Prostate gland (tissue), 2 donors: ENCODE measurements around the gene RRAGB. TPM values are rescaled to one million over a fixed set of nuclear protein-coding genes. Genes with fewer than 3 reads are reported as not detected.
"Not testable (repeated sequence)": the region's sequence is repeated elsewhere in the genome, so short reads cannot be mapped to it uniquely, and the experiment has no call there.

Source experiments
- DNase-seq: peaks from one replicate; pipeline ENCODE4 v3.0.0-alpha.2; 2019; ENCODE audit warnings: low spot score
- H3K27ac ChIP-seq, 2 donors: fragments of 200-600 bp; sonication (generic); 2 replicates each; pipeline ENCODE4 v1.5.1; 2017 to 2019
- H3K27me3 ChIP-seq: fragments of 200-600 bp; sonication (generic); replicated peaks from 2 replicates; pipeline ENCODE4 v1.5.1; 2019; ENCODE audit not compliant: insufficient read depth
- H3K36me3 ChIP-seq, 2 donors: fragments of 200-600 bp; sonication (generic); 1 replicate in 1 of 2; 2 replicates in 1 of 2; pipeline versions ENCODE4 v1.5.1 to v1.8.1; 2017 to 2019
- H3K4me1 ChIP-seq: fragments of 200-600 bp; sonication (generic); replicated peaks from 2 replicates; pipeline ENCODE4 v1.5.1; 2019
- H3K4me3 ChIP-seq, 2 donors: fragments of 200-600 bp; sonication (generic); 2 replicates each; pipeline ENCODE4 v1.5.1; 2017 to 2019
- H3K9me3 ChIP-seq: fragments of 200-600 bp; sonication (generic); 2 replicates; pipeline ENCODE4 v1.5.1; 2017
- POLR2A ChIP-seq: fragments of 450-650 bp; IDR thresholded peaks from one replicate; pipeline ENCODE4 v1.6.1; 2016; ENCODE audit warnings: antibody characterized with exemption, mild to moderate bottlenecking
- POLR2AphosphoS5 ChIP-seq: sonication (generic); formaldehyde crosslinking; IDR thresholded peaks from one replicate; pipeline ENCODE4 v1.6.1; 2017; ENCODE audit warnings: antibody characterized with exemption
- WGBS: methylation state at CpG from one replicate; pipeline ENCODE4 v1.1.5; 2018; 5-methylcytosine and 5-hydroxymethylcytosine counted together
- intact Hi-C: fragments of 100-400 bp; cut with DNase I; formaldehyde crosslinking; loops from one replicate; pipeline ENCODE4 v1.14.2; 2022
- total RNA-seq, 2 donors: library from RNA; depleted of rRNA; stranded (reverse); fragments of >200 nt; gene quantifications; one replicate each; pipeline ENCODE4 v1.1.0, GENCODE V29; 2016
- TF ChIP-seq, protein P1 (sequence below), 4 experiments: fragments of 200-600 bp in 2 of 4; fragments of 450-650 bp in 2 of 4; sonication (generic) in 2 of 4; IDR thresholded peaks; 1 replicate in 3 of 4; 2 replicates in 1 of 4; pipeline ENCODE4 v1.5.1; 2016 to 2019; ENCODE audit warnings: antibody characterized with exemption in 4 of 4, mild to moderate bottlenecking in 2 of 4, moderate library complexity in 2 of 4

The RRAGB gene
- total RNA-seq, 2 donors from 2014 or later = 24.0 to 27.6 TPM

- Histone ChIP-seq H3K36me3 (no peaks in the 10 kb centered on the region), H3K4me3 (no peak overlapping the region), H3K27ac (no peak overlapping the region), H3K9me3 (no peaks in the 10 kb centered on the region), H3K27me3 (no peaks in the 10 kb centered on the region), H3K4me1 (no peaks in the 10 kb centered on the region)
- intact Hi-C loops = no loop called here
- no peak for DNase-seq
- TF ChIP-seq POLR2AphosphoS5 (no peak), POLR2A (no peak)
- TF ChIP-seq, protein P1, sequence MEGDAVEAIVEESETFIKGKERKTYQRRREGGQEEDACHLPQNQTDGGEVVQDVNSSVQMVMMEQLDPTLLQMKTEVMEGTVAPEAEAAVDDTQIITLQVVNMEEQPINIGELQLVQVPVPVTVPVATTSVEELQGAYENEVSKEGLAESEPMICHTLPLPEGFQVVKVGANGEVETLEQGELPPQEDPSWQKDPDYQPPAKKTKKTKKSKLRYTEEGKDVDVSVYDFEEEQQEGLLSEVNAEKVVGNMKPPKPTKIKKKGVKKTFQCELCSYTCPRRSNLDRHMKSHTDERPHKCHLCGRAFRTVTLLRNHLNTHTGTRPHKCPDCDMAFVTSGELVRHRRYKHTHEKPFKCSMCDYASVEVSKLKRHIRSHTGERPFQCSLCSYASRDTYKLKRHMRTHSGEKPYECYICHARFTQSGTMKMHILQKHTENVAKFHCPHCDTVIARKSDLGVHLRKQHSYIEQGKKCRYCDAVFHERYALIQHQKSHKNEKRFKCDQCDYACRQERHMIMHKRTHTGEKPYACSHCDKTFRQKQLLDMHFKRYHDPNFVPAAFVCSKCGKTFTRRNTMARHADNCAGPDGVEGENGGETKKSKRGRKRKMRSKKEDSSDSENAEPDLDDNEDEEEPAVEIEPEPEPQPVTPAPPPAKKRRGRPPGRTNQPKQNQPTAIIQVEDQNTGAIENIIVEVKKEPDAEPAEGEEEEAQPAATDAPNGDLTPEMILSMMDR (IDR thresholded peaks at IDR 0.05) = no peak
- WGBS = 74% methylated on average over 1 of the region's 1 CpG
Observed at GRCh38 chrX:55759478-55759877, 41.9 kb downstream of the RRAGB start.

DNA sequence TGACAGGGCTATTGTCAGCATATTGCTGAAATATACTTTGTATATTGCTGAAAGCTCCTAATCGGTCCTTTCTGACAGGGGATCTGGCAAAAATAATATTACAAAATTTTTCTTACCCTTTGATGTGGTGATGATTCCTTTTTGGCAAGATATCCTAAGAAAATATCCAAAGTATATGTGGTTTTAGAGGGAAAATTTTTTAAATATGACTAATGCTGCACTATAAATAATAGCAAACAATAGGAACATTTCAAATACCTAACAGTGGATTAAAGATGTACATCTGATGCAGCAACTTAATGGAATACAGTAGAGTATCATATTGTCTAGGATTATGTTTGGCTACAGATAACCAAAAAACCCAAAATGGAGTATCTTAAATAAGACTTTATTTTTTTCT is 49.6 kb downstream of the RRAGB start:
- H3K27ac ChIP-seq = no peak overlapping the region
- no peaks in the 10 kb centered on the region for H3K4me1 ChIP-seq
- no peaks in the 10 kb centered on the region for H3K9me3 ChIP-seq
- no peaks in the 10 kb centered on the region for H3K27me3 ChIP-seq
- no peak for TF ChIP-seq POLR2A
- no peak overlapping the region for H3K4me3 ChIP-seq
- no peaks in the 10 kb centered on the region for H3K36me3 ChIP-seq
- 84% methylated on average over 1 of the region's 1 CpG for WGBS
- no peak for DNase-seq
- intact Hi-C loops = no loop called here

GRCh38 chrX:55774419-55774818 is 56.9 kb downstream of the RRAGB start:
- H3K27me3 ChIP-seq, H3K9me3 ChIP-seq, H3K36me3 ChIP-seq, H3K27ac ChIP-seq, H3K4me3 ChIP-seq, intact Hi-C loops, DNase-seq, H3K4me1 ChIP-seq: not testable (repeated sequence)
- WGBS = 43% methylated on average over 1 of the region's 6 CpGs

GRCh38 chrX:55777596-55777995 is 60.0 kb downstream of the RRAGB start:
- no peaks in the 10 kb centered on the region for H3K27me3 ChIP-seq
- TF ChIP-seq POLR2A = no peak
- TF ChIP-seq, protein P1 (IDR thresholded peaks at IDR 0.05) = no peak
- no peak for TF ChIP-seq POLR2AphosphoS5
- no peak for DNase-seq
- intact Hi-C loops = no loop called here
- H3K4me1 ChIP-seq = no peaks in the 10 kb centered on the region
- H3K4me3 ChIP-seq = no peak overlapping the region
- 93% methylated on average over 2 of the region's 2 CpGs for whole genome bisulfite sequencing
- no peaks in the 10 kb centered on the region for H3K36me3 ChIP-seq
- no peaks in the 10 kb centered on the region for H3K9me3 ChIP-seq
- H3K27ac ChIP-seq = no peak overlapping the region

DNA sequence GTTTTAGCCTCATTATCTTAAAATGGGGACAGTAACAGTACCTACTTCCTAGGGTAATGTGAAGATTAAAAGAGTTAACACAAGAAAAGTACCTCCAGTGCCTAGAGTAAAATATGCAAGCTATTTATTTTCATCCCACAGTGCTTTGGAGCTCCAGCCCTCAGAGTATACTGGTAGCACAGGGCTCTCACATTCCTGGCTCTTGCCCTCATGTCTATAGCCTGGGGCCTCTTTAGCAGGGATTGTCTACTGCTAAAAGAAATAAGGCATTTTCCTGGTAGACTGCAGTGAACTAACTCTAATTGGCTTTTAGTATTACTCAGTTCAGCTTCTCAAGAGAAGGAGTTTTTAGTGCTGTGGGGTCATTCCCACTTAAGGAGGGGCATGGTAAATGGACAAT is 60.8 kb downstream of the RRAGB start:
- Histone ChIP-seq H3K27ac (no peak overlapping the region), H3K36me3 (no peaks in the 10 kb centered on the region), H3K27me3 (no peaks in the 10 kb centered on the region), H3K9me3 (no peaks in the 10 kb centered on the region), H3K4me3 (no peak overlapping the region), H3K4me1 (no peaks in the 10 kb centered on the region)
- TF ChIP-seq, protein P1 (IDR thresholded peaks at IDR 0.05) = no peak
- TF ChIP-seq POLR2AphosphoS5 = no peak
- TF ChIP-seq POLR2A = no peak
- intact Hi-C loops = no loop called here
- no peak for DNase-seq

DNA sequence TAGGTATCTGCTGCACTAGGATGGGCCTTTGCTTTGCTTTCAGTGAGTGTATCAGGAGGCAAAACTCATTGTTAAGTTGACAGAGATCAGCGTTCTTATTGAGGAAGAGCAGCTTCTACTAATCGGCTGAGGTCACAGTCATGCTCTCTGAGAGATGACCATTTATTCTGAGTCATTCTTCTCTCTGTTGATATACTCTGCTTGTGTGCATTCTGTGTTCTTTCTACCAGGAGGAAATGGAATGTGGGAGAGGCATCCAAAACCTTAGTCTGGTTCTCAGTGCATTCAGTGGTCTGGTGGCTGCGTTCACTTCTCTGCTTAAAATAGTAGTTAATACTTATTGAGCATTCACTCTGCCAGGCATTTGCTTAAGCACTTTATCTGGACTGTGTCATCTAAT is 66.2 kb downstream of the RRAGB start:
- Histone ChIP-seq H3K4me1 (no peaks in the 10 kb centered on the region), H3K4me3 (no peak overlapping the region), H3K27ac (no peak overlapping the region), H3K9me3 (no peaks in the 10 kb centered on the region), H3K27me3 (no peaks in the 10 kb centered on the region), H3K36me3 (no peaks in the 10 kb centered on the region)
- WGBS = 84% methylated on average over 3 of the region's 3 CpGs
- TF ChIP-seq POLR2A = no peak
- TF ChIP-seq, protein P1 (IDR thresholded peaks at IDR 0.05) = no peak
- no peak for TF ChIP-seq POLR2AphosphoS5
- intact Hi-C loops = no loop called here
- DNase-seq = no peak
